HTR-8/SVneo (cell line): ENCODE data around the gene TRPV4.

Experiments used
- DNase-seq: peaks from one replicate; pipeline ENCODE4 v3.0.0; 2011; ENCODE audit warnings: low spot score, mixed read lengths; ENCODE audit not compliant: insufficient read length
- FAIRE-seq: peaks from 2 replicates; lab custom pipeline; 2011; peaks lifted over from hg19 to GRCh38; lab: Jason Lieb, UNC

Gene TRPV4

GRCh38 chr12:109744986-109745942 lies 87.9 kb downstream of the TRPV4 start:
- DNase-seq (no peak), FAIRE-seq (peak; percentile 16)

- DNase-seq (no peak), FAIRE-seq (no peak)
These were observed 89.2 kb downstream of the TRPV4 start for GRCh38 chr12:109744026-109744425.

GRCh38 chr12:109743076-109743910 lies 89.9 kb downstream of the TRPV4 start:
- no peak for DNase-seq
- no peak for FAIRE-seq

- DNase-seq: no peak
- FAIRE-seq: peak; percentile 62
These were observed 91.1 kb downstream of the TRPV4 start for GRCh38 chr12:109741970-109742703.

GRCh38 chr12:109741286-109741969 lies 91.8 kb downstream of the TRPV4 start:
- DNase-seq: no peak
- no peak for FAIRE-seq

GRCh38 chr12:109740694-109741245 lies 92.4 kb downstream of the TRPV4 start:
- no peak for FAIRE-seq
- DNase-seq: no peak

GRCh38 chr12:109739747-109740693 lies 93.2 kb downstream of the TRPV4 start:
- no peak for FAIRE-seq
- no peak for DNase-seq

- DNase-seq (no peak), FAIRE-seq (no peak)
These were observed 94.1 kb downstream of the TRPV4 start for GRCh38 chr12:109738878-109739665.

GRCh38 chr12:109738209-109738608 lies 95.0 kb downstream of the TRPV4 start:
- FAIRE-seq: no peak
- no peak for DNase-seq

- no peak for FAIRE-seq
- no peak for DNase-seq
These were observed 95.6 kb downstream of the TRPV4 start for GRCh38 chr12:109737631-109738030.

GRCh38 chr12:109737126-109737525 lies 96.1 kb downstream of the TRPV4 start:
- DNase-seq (no peak), FAIRE-seq (no peak)

GRCh38 chr12:109736552-109737108 lies 96.6 kb downstream of the TRPV4 start:
- FAIRE-seq: no peak
- no peak for DNase-seq

GRCh38 chr12:109735825-109736551 lies 97.2 kb downstream of the TRPV4 start:
- no peak for DNase-seq
- no peak for FAIRE-seq

GRCh38 chr12:109735051-109735521 lies 98.1 kb downstream of the TRPV4 start:
- DNase-seq (no peak), FAIRE-seq (no peak)

- DNase-seq (no peak), FAIRE-seq (no peak)
These were observed 98.8 kb downstream of the TRPV4 start for GRCh38 chr12:109734219-109735000.
